Upper lobe of right lung (tissue), 1 donor: Measurements from ENCODE around the gene MGAT4A. TPM values are rescaled to one million over a fixed set of nuclear protein-coding genes. Genes with fewer than 3 reads are reported as not detected.

Source experiments
- ATAC-seq: fragments of 200-7000 bp; cut with Tn5 transposase; one replicate; pipeline ENCODE4 v1.9.1; 2020; ENCODE audit warnings: mild to moderate bottlenecking, moderate library complexity
- DNase-seq: peaks from one replicate; pipeline ENCODE4 v3.0.0-alpha.2; 2020
- H3K27ac ChIP-seq: fragments of 200-600 bp; one replicate; pipeline ENCODE4 v1.8.0; 2022
- H3K27me3 ChIP-seq: fragments of 200-600 bp; one replicate; pipeline ENCODE4 v1.8.0; 2022; ENCODE audit warnings: mild to moderate bottlenecking
- H3K36me3 ChIP-seq: fragments of 200-600 bp; one replicate; pipeline ENCODE4 v1.8.0; 2022
- H3K4me1 ChIP-seq: fragments of 200-600 bp; one replicate; pipeline ENCODE4 v1.8.0; 2022
- H3K4me3 ChIP-seq: fragments of 200-600 bp; one replicate; pipeline ENCODE4 v1.8.0; 2022; ENCODE audit warnings: mild to moderate bottlenecking
- H3K9me3 ChIP-seq: fragments of 200-600 bp; one replicate; pipeline ENCODE4 v1.8.0; 2022
- CTCF ChIP-seq: fragments of 200-600 bp; IDR thresholded peaks from one replicate; pipeline ENCODE4 v1.8.0; 2022; ENCODE audit warnings: antibody characterized with exemption
- intact Hi-C: fragments of 100-400 bp; cut with DNase I; formaldehyde crosslinking; loops from one replicate; pipeline ENCODE4 v1.11.0; 2022
- total RNA-seq: library from RNA; stranded (reverse); fragmentation: NEBNext Ultra II Directional; extraction: Animal tissue kit (Norgen Biotek cat#: 25700); gene quantifications from one replicate; pipeline ENCODE4 v1.2.1, GENCODE V29; 2021
- donor health status: DM: no; HTN: yes; CAD: no; lungs with severe emphysema.

MGAT4A gene
- total RNA-seq, 1 donor from 2014 or later, result 85.8 TPM

DNA sequence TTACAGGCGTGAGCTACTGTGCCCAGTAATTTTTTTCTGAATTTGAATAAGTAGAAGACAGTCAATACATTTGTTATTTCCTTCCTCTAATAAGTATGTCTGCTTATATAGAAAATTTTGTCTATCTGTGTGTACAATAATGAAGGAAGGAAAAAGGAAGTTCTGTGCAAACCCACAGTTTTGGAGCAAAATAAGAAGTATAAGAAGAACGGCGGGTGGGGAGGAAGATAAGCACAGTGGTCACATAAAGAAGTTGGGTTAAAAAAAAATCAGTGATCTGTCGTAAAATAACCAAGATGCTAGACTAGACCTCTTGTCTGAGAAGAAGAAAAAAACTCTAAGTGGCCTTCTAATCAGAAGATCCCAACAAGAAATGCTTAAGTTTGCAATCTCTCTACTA lies 20.2 kb downstream of the MGAT4A start:
- no peak for DNase-seq
- H3K9me3 ChIP-seq, result no peaks in the 10 kb centered on the region
- no peak overlapping the region for H3K4me3 ChIP-seq
- intact Hi-C loops, result no loop called here
- H3K36me3 ChIP-seq, result no peaks in the 10 kb centered on the region
- peaks cover 23% of the 10 kb centered on the region for H3K4me1 ChIP-seq
- ATAC-seq, result no peak
- H3K27ac ChIP-seq, result no peak overlapping the region
- TF ChIP-seq CTCF, result no peak
- H3K27me3 ChIP-seq, result no peaks in the 10 kb centered on the region

DNA sequence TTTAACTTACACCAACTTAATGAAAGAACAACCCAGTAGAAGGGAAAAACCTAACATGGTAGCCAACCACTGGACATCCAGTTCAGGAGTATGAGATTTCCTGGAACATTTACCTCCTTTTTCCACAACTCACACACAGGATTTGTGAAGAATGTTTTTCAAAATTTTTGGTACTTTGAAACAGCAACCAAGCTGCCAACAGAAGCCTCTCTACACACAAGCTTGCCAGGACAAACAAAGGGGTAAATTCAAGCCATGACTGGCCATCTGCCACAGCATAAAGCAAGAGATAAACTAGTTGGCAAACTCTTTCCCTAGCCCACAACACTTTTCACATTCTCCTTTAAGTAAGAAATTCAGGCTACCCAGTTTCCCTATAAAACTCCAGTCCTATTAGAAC lies 21.4 kb downstream of the MGAT4A start:
- H3K4me3 ChIP-seq, result no peak overlapping the region
- TF ChIP-seq CTCF, result no peak
- no peaks in the 10 kb centered on the region for H3K27me3 ChIP-seq
- H3K9me3 ChIP-seq, result no peaks in the 10 kb centered on the region
- intact Hi-C loops, result no loop called here
- no peak overlapping the region for H3K27ac ChIP-seq
- no peaks in the 10 kb centered on the region for H3K36me3 ChIP-seq
- ATAC-seq, result no peak
- peaks cover 30% of the 10 kb centered on the region for H3K4me1 ChIP-seq
- DNase-seq, result no peak

- DNase-seq (no peak), ATAC-seq (no peak)
- H3K4me1 ChIP-seq, result peaks cover 39% of the 10 kb centered on the region
- no peak overlapping the region for H3K4me3 ChIP-seq
- intact Hi-C loops, result no loop called here
- no peaks in the 10 kb centered on the region for H3K36me3 ChIP-seq
- H3K27ac ChIP-seq, result no peak overlapping the region
- TF ChIP-seq CTCF, result no peak
- H3K27me3 ChIP-seq, result no peaks in the 10 kb centered on the region
- no peaks in the 10 kb centered on the region for H3K9me3 ChIP-seq
Observed at GRCh38 chr2:98708396-98709186, 22.3 kb downstream of the MGAT4A start.

GRCh38 chr2:98706591-98706990 lies 24.3 kb downstream of the MGAT4A start:
- no peak overlapping the region for H3K27ac ChIP-seq
- no peaks in the 10 kb centered on the region for H3K27me3 ChIP-seq
- no peak for TF ChIP-seq CTCF
- DNase-seq, result no peak
- no peaks in the 10 kb centered on the region for H3K9me3 ChIP-seq
- ATAC-seq, result no peak
- no peaks in the 10 kb centered on the region for H3K36me3 ChIP-seq
- H3K4me3 ChIP-seq, result no peak overlapping the region
- H3K4me1 ChIP-seq, result peaks cover 58% of the 10 kb centered on the region
- intact Hi-C loops, result no loop called here

DNA sequence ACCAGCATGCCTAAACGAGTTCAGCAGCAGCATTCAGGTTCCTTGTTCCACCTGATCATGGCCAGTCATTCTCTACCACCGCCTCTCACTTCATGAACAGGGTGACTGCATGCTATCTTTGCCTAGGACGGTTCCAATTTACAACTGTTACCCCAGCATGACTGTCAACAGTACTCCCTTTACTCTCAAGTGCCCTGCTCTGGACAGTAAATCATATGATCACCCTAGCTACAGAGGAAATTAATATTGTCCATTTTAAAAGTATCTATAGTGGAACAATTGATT lies 25.7 kb downstream of the MGAT4A start:
- Histone ChIP-seq H3K4me3 (no peak overlapping the region), H3K36me3 (no peaks in the 10 kb centered on the region), H3K27ac (no peak overlapping the region), H3K27me3 (no peaks in the 10 kb centered on the region), H3K9me3 (no peaks in the 10 kb centered on the region), H3K4me1 (peaks cover 64% of the 10 kb centered on the region)
- DNase-seq (no peak), ATAC-seq (no peak)
- no peak for TF ChIP-seq CTCF
- intact Hi-C loops, result no loop called here
